Right hindlimb (tissue), 1 donor: ENCODE measurements around the gene SCARB1.

Source experiments
- DNase-seq: peaks from one replicate; pipeline ENCODE4 v3.0.0-alpha.2; 2018

Gene SCARB1

GRCh38 chr12:124861898-124862676 lies 1.6 kb downstream of the SCARB1 start:
- DNase-seq = no peak

- peak; percentile 83 for DNase-seq
Observed at GRCh38 chr12:124861492-124861891, 2.2 kb downstream of the SCARB1 start.

GRCh38 chr12:124857921-124858461 lies 5.7 kb downstream of the SCARB1 start:
- no peak for DNase-seq

GRCh38 chr12:124856842-124857178 lies 6.9 kb downstream of the SCARB1 start:
- DNase-seq = no peak

GRCh38 chr12:124856132-124856841 lies 7.4 kb downstream of the SCARB1 start:
- no peak for DNase-seq

GRCh38 chr12:124855275-124855957 lies 8.2 kb downstream of the SCARB1 start:
- DNase-seq = no peak

- no peak for DNase-seq
Observed at GRCh38 chr12:124854637-124855184, 9.0 kb downstream of the SCARB1 start.

GRCh38 chr12:124853781-124854636 lies 9.7 kb downstream of the SCARB1 start:
- no peak for DNase-seq

GRCh38 chr12:124852911-124853427 lies 10.7 kb downstream of the SCARB1 start:
- DNase-seq = no peak

- DNase-seq = no peak
Observed at GRCh38 chr12:124852329-124852831, 11.3 kb downstream of the SCARB1 start.

- DNase-seq = no peak
Observed at GRCh38 chr12:124851342-124851741, 12.3 kb downstream of the SCARB1 start.

- DNase-seq = no peak
Observed at GRCh38 chr12:124849382-124849781, 14.3 kb downstream of the SCARB1 start.

- no peak for DNase-seq
Observed at GRCh38 chr12:124848621-124849380, 14.9 kb downstream of the SCARB1 start.

- no peak for DNase-seq
Observed at GRCh38 chr12:124847113-124848074, 16.3 kb downstream of the SCARB1 start.

GRCh38 chr12:124844411-124845397 lies 19.0 kb downstream of the SCARB1 start:
- DNase-seq = no peak

- no peak for DNase-seq
Observed at GRCh38 chr12:124842800-124843510, 20.7 kb downstream of the SCARB1 start.

GRCh38 chr12:124842073-124842749 lies 21.5 kb downstream of the SCARB1 start:
- DNase-seq = no peak
